ENCODE results near the gene SPECC1L.

The SPECC1L gene

GRCh38 chr22:24355574-24355973 lies 84.9 kb downstream of the SPECC1L start:
- Histone ChIP-seq H3K27ac (ENCODE audit: low read length) (no peak overlapping the region), H3K4me1 (ENCODE audit: insufficient read depth, low read length) (no peaks in the 10 kb centered on the region), H3K4me3 (ENCODE audit: low read length) (no peak overlapping the region), H3K36me3 (ENCODE audit: insufficient read depth, low read depth, low read length) (peaks cover 72% of the 10 kb centered on the region), H3K27me3 (ENCODE audit: insufficient read depth, low read length) (no peaks in the 10 kb centered on the region), H3K9ac (ENCODE audit: low read depth, low read length) (no peak overlapping the region), H3K9me3 (ENCODE audit: insufficient read depth, low read depth, low read length) (no peaks in the 10 kb centered on the region; the same call in 1 of the 2 replicates)

- peaks cover 63% of the 10 kb centered on the region for H3K36me3 ChIP-seq (ENCODE audit: insufficient read depth, low read depth, low read length)
- H3K27ac ChIP-seq (ENCODE audit: low read length): no peak overlapping the region
- H3K4me1 ChIP-seq (ENCODE audit: insufficient read depth, low read length): no peaks in the 10 kb centered on the region
Observed at GRCh38 chr22:24357547-24357946, 86.9 kb downstream of the SPECC1L start.

GRCh38 chr22:24358105-24358836 lies 87.6 kb downstream of the SPECC1L start:
- Histone ChIP-seq H3K9ac (ENCODE audit: low read depth, low read length) (no peak overlapping the region), H3K27me3 (ENCODE audit: insufficient read depth, low read length) (no peaks in the 10 kb centered on the region), H3K9me3 (ENCODE audit: insufficient read depth, low read depth, low read length) (no peaks in the 10 kb centered on the region; the same call in 1 of the 2 replicates), H3K4me3 (ENCODE audit: low read length) (no peak overlapping the region), H3K36me3 (ENCODE audit: insufficient read depth, low read depth, low read length) (peaks cover 63% of the 10 kb centered on the region), H3K4me1 (ENCODE audit: insufficient read depth, low read length) (no peaks in the 10 kb centered on the region), H3K27ac (ENCODE audit: low read length) (no peak overlapping the region)

More at GRCh38 chr22:24357547-24357946, 86.9 kb downstream of the SPECC1L start:
- H3K4me3 ChIP-seq (ENCODE audit: low read length): no peak overlapping the region
- H3K9ac ChIP-seq (ENCODE audit: low read depth, low read length): no peak overlapping the region
- H3K27me3 ChIP-seq (ENCODE audit: insufficient read depth, low read length): no peaks in the 10 kb centered on the region
- no peaks in the 10 kb centered on the region; the same call in 1 of the 2 replicates for H3K9me3 ChIP-seq (ENCODE audit: insufficient read depth, low read depth, low read length)

GRCh38 chr22:24359452-24360120 lies 89.0 kb downstream of the SPECC1L start:
- Histone ChIP-seq H3K27ac (ENCODE audit: low read length) (no peak overlapping the region), H3K4me3 (ENCODE audit: low read length) (no peak overlapping the region), H3K36me3 (ENCODE audit: insufficient read depth, low read depth, low read length) (peaks cover 61% of the 10 kb centered on the region), H3K4me1 (ENCODE audit: insufficient read depth, low read length) (no peaks in the 10 kb centered on the region), H3K9ac (ENCODE audit: low read depth, low read length) (no peak overlapping the region), H3K27me3 (ENCODE audit: insufficient read depth, low read length) (no peaks in the 10 kb centered on the region), H3K9me3 (ENCODE audit: insufficient read depth, low read depth, low read length) (no peaks in the 10 kb centered on the region)

GRCh38 chr22:24361976-24362646 lies 91.5 kb downstream of the SPECC1L start:
- Histone ChIP-seq H3K9ac (ENCODE audit: low read depth, low read length) (no peak overlapping the region), H3K9me3 (ENCODE audit: insufficient read depth, low read depth, low read length) (no peaks in the 10 kb centered on the region), H3K27ac (ENCODE audit: low read length) (no peak overlapping the region), H3K36me3 (ENCODE audit: insufficient read depth, low read depth, low read length) (peaks cover 73% of the 10 kb centered on the region), H3K4me1 (ENCODE audit: insufficient read depth, low read length) (no peaks in the 10 kb centered on the region), H3K27me3 (ENCODE audit: insufficient read depth, low read length) (no peaks in the 10 kb centered on the region), H3K4me3 (ENCODE audit: low read length) (no peak overlapping the region)

- H3K4me1 ChIP-seq (ENCODE audit: insufficient read depth, low read length): no peaks in the 10 kb centered on the region
- peaks cover 77% of the 10 kb centered on the region for H3K36me3 ChIP-seq (ENCODE audit: insufficient read depth, low read depth, low read length)
- no peak overlapping the region for H3K4me3 ChIP-seq (ENCODE audit: low read length)
- H3K9ac ChIP-seq (ENCODE audit: low read depth, low read length): no peak overlapping the region
- no peak overlapping the region for H3K27ac ChIP-seq (ENCODE audit: low read length)
- H3K9me3 ChIP-seq (ENCODE audit: insufficient read depth, low read depth, low read length): no peaks in the 10 kb centered on the region
- H3K27me3 ChIP-seq (ENCODE audit: insufficient read depth, low read length): no peaks in the 10 kb centered on the region
Observed at GRCh38 chr22:24363243-24363642, 92.6 kb downstream of the SPECC1L start.

- Histone ChIP-seq H3K9me3 (ENCODE audit: insufficient read depth, low read depth, low read length) (no peaks in the 10 kb centered on the region), H3K36me3 (ENCODE audit: insufficient read depth, low read depth, low read length) (peaks cover 93% of the 10 kb centered on the region)
Observed at GRCh38 chr22:24366701-24367100, 96.1 kb downstream of the SPECC1L start.

GRCh38 chr22:24367841-24368240 lies 97.2 kb downstream of the SPECC1L start:
- no peak overlapping the region for H3K9ac ChIP-seq (ENCODE audit: low read depth, low read length)
- no peak overlapping the region for H3K4me3 ChIP-seq (ENCODE audit: low read length)
- H3K9me3 ChIP-seq (ENCODE audit: insufficient read depth, low read depth, low read length): no peaks in the 10 kb centered on the region
- H3K36me3 ChIP-seq (ENCODE audit: insufficient read depth, low read depth, low read length): peaks cover 90% of the 10 kb centered on the region
- H3K4me1 ChIP-seq (ENCODE audit: insufficient read depth, low read length): no peaks in the 10 kb centered on the region
- no peak overlapping the region for H3K27ac ChIP-seq (ENCODE audit: low read length)
- H3K27me3 ChIP-seq (ENCODE audit: insufficient read depth, low read length): no peaks in the 10 kb centered on the region

More at GRCh38 chr22:24366701-24367100, 96.1 kb downstream of the SPECC1L start:
- no peaks in the 10 kb centered on the region for H3K4me1 ChIP-seq (ENCODE audit: insufficient read depth, low read length)
- H3K4me3 ChIP-seq (ENCODE audit: low read length): no peak overlapping the region
- H3K27ac ChIP-seq (ENCODE audit: low read length): no peak overlapping the region
- H3K27me3 ChIP-seq (ENCODE audit: insufficient read depth, low read length): no peaks in the 10 kb centered on the region
- H3K9ac ChIP-seq (ENCODE audit: low read depth, low read length): no peak overlapping the region

GRCh38 chr22:24370401-24370800 lies 99.8 kb downstream of the SPECC1L start:
- Histone ChIP-seq H3K27ac (ENCODE audit: low read length) (no peak overlapping the region), H3K9me3 (ENCODE audit: insufficient read depth, low read depth, low read length) (peaks cover 2% of the 10 kb centered on the region; the same call in 1 of the 2 replicates), H3K4me1 (ENCODE audit: insufficient read depth, low read length) (no peaks in the 10 kb centered on the region), H3K36me3 (ENCODE audit: insufficient read depth, low read depth, low read length) (peaks cover 75% of the 10 kb centered on the region), H3K27me3 (ENCODE audit: insufficient read depth, low read length) (no peaks in the 10 kb centered on the region), H3K4me3 (ENCODE audit: low read length) (no peak overlapping the region), H3K9ac (ENCODE audit: low read depth, low read length) (no peak overlapping the region)

GRCh38 chr22:24376002-24376401 lies 105.4 kb downstream of the SPECC1L start:
- peaks cover 2% of the 10 kb centered on the region; the same call in 1 of the 2 replicates for H3K9me3 ChIP-seq (ENCODE audit: insufficient read depth, low read depth, low read length)
- no peaks in the 10 kb centered on the region for H3K27me3 ChIP-seq (ENCODE audit: insufficient read depth, low read length)
- no peak overlapping the region for H3K4me3 ChIP-seq (ENCODE audit: low read length)
- no peak overlapping the region for H3K27ac ChIP-seq (ENCODE audit: low read length)
- H3K9ac ChIP-seq (ENCODE audit: low read depth, low read length): no peak overlapping the region
- H3K4me1 ChIP-seq (ENCODE audit: insufficient read depth, low read length): no peaks in the 10 kb centered on the region
- H3K36me3 ChIP-seq (ENCODE audit: insufficient read depth, low read depth, low read length): peaks cover 61% of the 10 kb centered on the region

- Histone ChIP-seq H3K27me3 (ENCODE audit: insufficient read depth, low read length) (no peaks in the 10 kb centered on the region), H3K36me3 (ENCODE audit: insufficient read depth, low read depth, low read length) (peaks cover 55% of the 10 kb centered on the region), H3K27ac (ENCODE audit: low read length) (no peak overlapping the region), H3K9ac (ENCODE audit: low read depth, low read length) (no peak overlapping the region), H3K9me3 (ENCODE audit: insufficient read depth, low read depth, low read length) (peaks cover 2% of the 10 kb centered on the region; the same call in 1 of the 2 replicates), H3K4me3 (ENCODE audit: low read length) (no peak overlapping the region), H3K4me1 (ENCODE audit: insufficient read depth, low read length) (no peaks in the 10 kb centered on the region)
Observed at GRCh38 chr22:24376586-24376985, 106.0 kb downstream of the SPECC1L start.
